ENCODE data around the gene STK38L. TPM values are rescaled to one million over a fixed set of nuclear protein-coding genes. Genes with fewer than 3 reads are reported as not detected.

Gene STK38L
- total and polyA plus RNA-seq, 2 of the 8 experiments (the other 6 are each of a cell fraction or from before 2014, with no cell fraction given): 8.1 to 63.6 TPM

DNA sequence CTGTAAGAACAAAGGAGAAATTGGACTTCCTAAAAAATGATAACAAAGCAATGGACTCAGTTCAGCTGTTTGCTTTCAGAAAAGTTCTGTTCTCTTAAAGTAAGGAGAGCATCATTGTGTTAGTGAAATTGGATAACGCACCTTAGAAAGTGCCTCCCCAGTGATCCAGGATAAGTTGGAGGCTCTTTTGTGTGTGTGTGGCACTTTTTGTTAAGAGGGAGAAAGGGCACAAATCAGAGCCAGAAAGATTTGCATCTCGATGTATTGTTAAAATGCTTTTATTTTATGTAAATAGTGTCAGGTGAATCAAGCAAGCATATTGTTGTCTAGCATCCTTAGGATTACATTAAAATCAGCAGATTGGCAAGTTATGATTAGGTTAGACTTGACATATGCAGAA lies 2.1 kb downstream of the STK38L start:
- Histone ChIP-seq H2BK5ac (ENCODE audit: low read depth, low read length) (no peak overlapping the region), H3K4me3 (ENCODE audit: extremely low read depth in 1 of 4, insufficient read depth in 2 of 4, low read depth in 3 of 4, low read length in 4 of 4) (peak overlapping the region in 3 of 4 experiments; percentile 1 to 90 (median 89); a peak in 3 of 8 replicates), H3K4me2 (ENCODE audit: insufficient read depth in 1 of 2, low read depth in 2 of 2, low read length in 2 of 2) (peak overlapping the region; percentile 81 to 92), H3K56ac (replicated peaks; ENCODE audit: insufficient read length, low read depth, low read length) (no peak overlapping the region), H4K20me1 (replicated peaks in 1 of 2; ENCODE audit: control insufficient read depth in 1 of 2, insufficient read depth in 2 of 2, low read length in 2 of 2) (no peaks in the 10 kb centered on the region), H4K5ac (ENCODE audit: insufficient read length, low read depth, low read length) (no peak overlapping the region), H2BK120ac (replicated peaks; ENCODE audit: low read depth, low read length) (no peak overlapping the region), H2BK15ac (ENCODE audit: low read length) (no peak overlapping the region), H3K79me1 (ENCODE audit: low read depth, low read length) (no peaks in the 10 kb centered on the region), H3K27ac (ENCODE audit: low read depth, low read length) (no peak overlapping the region), H3K9me3 (ENCODE audit: insufficient read depth in 2 of 2, low read depth in 1 of 2, low read length in 1 of 2) (no peaks in the 10 kb centered on the region), H3K4me1 (replicated peaks in 1 of 4; ENCODE audit: control insufficient read depth in 3 of 4, insufficient read depth in 4 of 4, low read length in 3 of 4) (peaks cover 0 to 7% (median 1%) of the 10 kb centered on the region in 4 experiments; a peak in 2 of 7 replicates), H3K9ac (replicated peaks in 1 of 4; ENCODE audit: extremely low read depth in 1 of 4, low read depth in 3 of 4, low read length in 3 of 4) (no peak overlapping the region), H3K23me2 (ENCODE audit: low read depth, low read length) (peaks cover 5% of the 10 kb centered on the region), H3K23ac (ENCODE audit: insufficient read length) (no peak overlapping the region), H2BK12ac (ENCODE audit: low read depth, low read length) (no peak overlapping the region), H3K79me2 (ENCODE audit: control insufficient read depth in 1 of 2, insufficient read depth in 2 of 2, low read length in 2 of 2) (peaks cover 0 to 62% of the 10 kb centered on the region in 2 experiments; a peak in 3 of 4 replicates), H2AK5ac (ENCODE audit: low read depth, low read length) (no peak overlapping the region), H4K91ac (replicated peaks; ENCODE audit: insufficient read length, low read length) (no peak overlapping the region), H3K36me3 (ENCODE audit: control insufficient read depth in 2 of 4, insufficient read depth in 4 of 4, low read length in 3 of 4) (no peaks in the 10 kb centered on the region), H2AFZ (ENCODE audit: low read length) (no peak overlapping the region), H4K8ac (ENCODE audit: extremely low read depth, insufficient read depth, low read length) (no peak overlapping the region), H3K27me3 (replicated peaks in 1 of 4; ENCODE audit: control insufficient read depth in 3 of 4, extremely low read depth in 1 of 4, insufficient read depth in 3 of 4, low read length in 3 of 4) (no peaks in the 10 kb centered on the region), H3K18ac (ENCODE audit: extremely low read depth, low read length) (no peak overlapping the region), H3K14ac (ENCODE audit: insufficient read length) (no peak overlapping the region), H2BK20ac (ENCODE audit: low read length) (no peak overlapping the region), H3K4ac (replicated peaks; ENCODE audit: insufficient read length, low read depth, low read length) (no peak overlapping the region)
- FAIRE-seq (no peak), DNase-seq (ENCODE audit: low read depth in 1 of 2, low spot score in 2 of 2) (no peak)
- WGBS, 2 experiments (ENCODE audit: extremely low coverage in 1 of 2, insufficient coverage in 1 of 2, insufficient read length in 1 of 2, insufficient replicate concordance in 2 of 2, low coverage in 1 of 2, low lambda C conversion rate in 2 of 2, missing lambda C conversion rate in 1 of 2): 82% methylated on average over 2 of the region's 2 CpGs; no CpG with 5 or more reads in 1 of the 2 experiments
- ChIA-PET POLR2A (ENCODE audit: partially characterized antibody) (no interaction called here), CTCF (ENCODE audit: partially characterized antibody) (no interaction called here)
- TF ChIP-seq BCL11A (IDR thresholded peaks at IDR 0.05; ENCODE audit: low read depth in 2 of 2, low read length in 2 of 2) (no peak), MAFK (IDR thresholded peaks at IDR 0.05; ENCODE audit: low read depth, low read length) (no peak), RBBP5 (IDR thresholded peaks at IDR 0.05; ENCODE audit: borderline replicate concordance, low read depth, low read length) (no peak), ZNF274 (IDR thresholded peaks at IDR 0.05; ENCODE audit: borderline replicate concordance, extremely low read depth, low read length) (no peak), EP300 (IDR thresholded peaks at IDR 0.05; ENCODE audit: borderline replicate concordance in 1 of 2, low read depth in 2 of 2, low read length in 2 of 2) (no peak), BRCA1 (IDR thresholded peaks at IDR 0.05; ENCODE audit: low read depth, low read length) (no peak), RAD21 (IDR thresholded peaks at IDR 0.05 in 1 of 2, conservative IDR thresholded peaks at IDR 0.05 in 1 of 2; ENCODE audit: low read depth in 2 of 2, low read length in 2 of 2) (no peak), RXRA (IDR thresholded peaks at IDR 0.05; ENCODE audit: insufficient read depth, low read depth, low read length) (no peak), GABPA (IDR thresholded peaks at IDR 0.05; ENCODE audit: borderline replicate concordance, insufficient read depth, low read length) (no peak), SIRT6 (IDR thresholded peaks at IDR 0.05; ENCODE audit: low read length) (no peak)
- TF ChIP-seq, protein P1, sequence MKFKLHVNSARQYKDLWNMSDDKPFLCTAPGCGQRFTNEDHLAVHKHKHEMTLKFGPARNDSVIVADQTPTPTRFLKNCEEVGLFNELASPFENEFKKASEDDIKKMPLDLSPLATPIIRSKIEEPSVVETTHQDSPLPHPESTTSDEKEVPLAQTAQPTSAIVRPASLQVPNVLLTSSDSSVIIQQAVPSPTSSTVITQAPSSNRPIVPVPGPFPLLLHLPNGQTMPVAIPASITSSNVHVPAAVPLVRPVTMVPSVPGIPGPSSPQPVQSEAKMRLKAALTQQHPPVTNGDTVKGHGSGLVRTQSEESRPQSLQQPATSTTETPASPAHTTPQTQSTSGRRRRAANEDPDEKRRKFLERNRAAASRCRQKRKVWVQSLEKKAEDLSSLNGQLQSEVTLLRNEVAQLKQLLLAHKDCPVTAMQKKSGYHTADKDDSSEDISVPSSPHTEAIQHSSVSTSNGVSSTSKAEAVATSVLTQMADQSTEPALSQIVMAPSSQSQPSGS (IDR thresholded peaks at IDR 0.05; ENCODE audit: low read length): no peak

All from H1 (cell line).